Measurements from ENCODE around the gene DNHD1.

DNA sequence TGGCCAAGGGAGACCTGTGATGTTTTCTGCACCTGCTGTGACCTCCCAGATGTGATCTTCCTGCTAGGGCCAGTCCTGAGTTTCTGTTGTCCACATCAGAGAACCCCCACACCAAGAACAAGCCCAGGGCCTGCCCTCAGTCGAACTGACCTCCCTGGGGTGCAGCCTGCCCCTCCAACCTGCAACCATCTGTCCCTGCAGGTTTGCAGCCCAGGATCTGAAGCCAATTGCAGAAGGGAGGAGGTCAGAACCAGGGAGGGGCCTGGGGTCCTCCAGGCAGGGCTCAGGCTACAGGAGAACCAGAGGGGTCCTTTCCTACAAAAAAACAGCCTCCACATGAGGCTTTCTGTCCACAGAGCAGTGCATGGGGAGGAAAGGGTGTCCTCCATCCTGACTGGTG lies 24.1 kb upstream of the DNHD1 start:
- TF ChIP-seq, protein P1, sequence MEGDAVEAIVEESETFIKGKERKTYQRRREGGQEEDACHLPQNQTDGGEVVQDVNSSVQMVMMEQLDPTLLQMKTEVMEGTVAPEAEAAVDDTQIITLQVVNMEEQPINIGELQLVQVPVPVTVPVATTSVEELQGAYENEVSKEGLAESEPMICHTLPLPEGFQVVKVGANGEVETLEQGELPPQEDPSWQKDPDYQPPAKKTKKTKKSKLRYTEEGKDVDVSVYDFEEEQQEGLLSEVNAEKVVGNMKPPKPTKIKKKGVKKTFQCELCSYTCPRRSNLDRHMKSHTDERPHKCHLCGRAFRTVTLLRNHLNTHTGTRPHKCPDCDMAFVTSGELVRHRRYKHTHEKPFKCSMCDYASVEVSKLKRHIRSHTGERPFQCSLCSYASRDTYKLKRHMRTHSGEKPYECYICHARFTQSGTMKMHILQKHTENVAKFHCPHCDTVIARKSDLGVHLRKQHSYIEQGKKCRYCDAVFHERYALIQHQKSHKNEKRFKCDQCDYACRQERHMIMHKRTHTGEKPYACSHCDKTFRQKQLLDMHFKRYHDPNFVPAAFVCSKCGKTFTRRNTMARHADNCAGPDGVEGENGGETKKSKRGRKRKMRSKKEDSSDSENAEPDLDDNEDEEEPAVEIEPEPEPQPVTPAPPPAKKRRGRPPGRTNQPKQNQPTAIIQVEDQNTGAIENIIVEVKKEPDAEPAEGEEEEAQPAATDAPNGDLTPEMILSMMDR (conservative IDR thresholded peaks at IDR 0.05) = no peak
- TF ChIP-seq ZFX (IDR thresholded peaks at IDR 0.05) = no peak
